Panc1 (cell line): Measurements from ENCODE around the gene POLRMT. TPM values are rescaled to one million over a fixed set of nuclear protein-coding genes. Genes with fewer than 3 reads are reported as not detected.

Experiments used
- ATAC-seq: fragments of 200-7000 bp; cut with Tn5 transposase; 2 replicates; pipeline ENCODE4 v1.9.1; 2020; ENCODE audit warnings: mild to moderate bottlenecking, moderate library complexity
- BruUV-seq: library from RNA; stranded (reverse); fragments of 400-500 nt; replicated peaks from 2 replicates; lab custom pipeline; 2021; lab: Mats Ljungman, UMichigan
- CTCF ChIA-PET: fragments of 300-600 bp; sonication (Branson Sonifier 250); formaldehyde crosslinking; loops from one replicate; lab custom pipeline; 2022; ENCODE audit warnings: antibody characterized with exemption; lab: Charles Lee
- POLR2A ChIA-PET: fragments of 300-600 bp; sonication (Branson Sonifier 250); formaldehyde crosslinking; loops from one replicate; lab custom pipeline; 2022; ENCODE audit warnings: antibody characterized with exemption; lab: Charles Lee
- DNase-seq: peaks from one replicate; pipeline ENCODE4 v3.0.0-alpha.2; 2010; ENCODE audit warnings: low read depth, low spot score
- H3K27ac ChIP-seq: 2 replicates; pipeline ENCODE4 v1.5.1; 2011; ENCODE audit warnings: mild to moderate bottlenecking, low read length, inconsistent platforms
- H3K27me3 ChIP-seq: fragments of 200-500 bp; sonication (Bioruptor generic); 2 replicates; pipeline ENCODE4 v1.6.0; 2014; ENCODE audit warnings: low read length, inconsistent platforms; ENCODE audit not compliant: control insufficient read depth, insufficient read depth
- H3K36me3 ChIP-seq: fragments of 200-500 bp; sonication (Bioruptor generic); 2 replicates; pipeline ENCODE4 v1.5.1; 2014; ENCODE audit warnings: inconsistent platforms, mild to moderate bottlenecking, low read length, moderate library complexity; ENCODE audit not compliant: control insufficient read depth, insufficient read depth
- H3K4me1 ChIP-seq: 2 replicates; pipeline ENCODE4 v1.5.1; 2011; ENCODE audit warnings: inconsistent platforms, mild to moderate bottlenecking, low read length, moderate library complexity; ENCODE audit not compliant: control insufficient read depth, insufficient read depth
- H3K4me3 ChIP-seq, 2 experiments: 2 replicates each; pipeline ENCODE4 v1.5.1; 2011 to 2012; ENCODE audit warnings: low read depth in 2 of 2, low read length in 2 of 2, mild to moderate bottlenecking in 2 of 2, inconsistent platforms in 1 of 2, moderate library complexity in 1 of 2
- H3K9me3 ChIP-seq: fragments of 200-500 bp; sonication (Bioruptor generic); 2 replicates; pipeline ENCODE4 v1.5.1; 2014; ENCODE audit warnings: low read depth, mild to moderate bottlenecking, inconsistent platforms, low read length, moderate library complexity; ENCODE audit not compliant: control insufficient read depth, insufficient read depth
- CTCF ChIP-seq: fragments of 450-650 bp; IDR thresholded peaks from 2 replicates; pipeline ENCODE4 v1.5.1; 2017; ENCODE audit warnings: mild to moderate bottlenecking
- POLR2AphosphoS5 ChIP-seq: IDR thresholded peaks from 2 replicates; pipeline ENCODE4 v1.6.1; 2012; ENCODE audit warnings: mild to moderate bottlenecking, low read depth, low read length, moderate library complexity
- REST ChIP-seq, 2 experiments: IDR thresholded peaks; 2 replicates each; pipeline ENCODE4 v1.6.1; 2011 to 2012; ENCODE audit warnings: low read depth in 2 of 2, control low read depth in 1 of 2, low read length in 1 of 2, mild to moderate bottlenecking in 1 of 2, moderate library complexity in 1 of 2; ENCODE audit not compliant: insufficient read depth in 1 of 2
- SIN3A ChIP-seq: IDR thresholded peaks from 2 replicates; pipeline ENCODE4 v1.6.1; 2012; ENCODE audit warnings: low read depth, mild to moderate bottlenecking, low read length, moderate library complexity, borderline replicate concordance; ENCODE audit not compliant: insufficient read depth
- TCF7L2 ChIP-seq: IDR thresholded peaks from 2 replicates; pipeline ENCODE4 v1.6.1; 2011; ENCODE audit warnings: mild to moderate bottlenecking, low read depth, low read length, inconsistent platforms
- in situ Hi-C: cut with HindIII; loops from 2 replicates; pipeline ENCODE4 v1.10.0; 2016; ENCODE audit warnings: low sequenced_read_pairs, low pct_unique_long_range_greater_than_20kb
- intact Hi-C: fragments of 100-400 bp; cut with micrococcal nuclease; formaldehyde crosslinking; loops from one replicate; pipeline ENCODE4 v1.10.0; 2022; ENCODE audit not compliant: unreplicated experiment
- total RNA-seq: library from RNA; stranded (reverse); gene quantifications from one replicate; pipeline ENCODE4 v1.2.1, GENCODE V29; 2021; ENCODE audit not compliant: unreplicated experiment

The POLRMT gene
- total RNA-seq, 1 experiment from 2014 or later: 56.0 TPM

- ATAC-seq (peak; percentile 8), DNase-seq (no peak)
- in situ Hi-C loops: no loop called here
- ChIA-PET POLR2A (interaction anchor here (0.6 kb wide), 1 partner anchor 52 kb away, joined by 3 read pairs; no protein-coding TSS in a partner anchor), CTCF (interaction anchor here (1.5 kb wide), 1 partner anchor 78 kb away, joined by 3 read pairs; no protein-coding TSS in a partner anchor)
- BruUV-seq: no TSS peak
- H3K4me3 ChIP-seq: peak overlapping the region; percentile 52 to 65
- no peaks in the 10 kb centered on the region for H3K27me3 ChIP-seq
- no peaks in the 10 kb centered on the region; the same call in 1 of the 2 replicates for H3K36me3 ChIP-seq
- H3K27ac ChIP-seq: peak overlapping the region; percentile 80
- H3K4me1 ChIP-seq: no peaks in the 10 kb centered on the region; the same call in 1 of the 2 replicates
- intact Hi-C loops: no loop called here
- no peaks in the 10 kb centered on the region for H3K9me3 ChIP-seq
- TF ChIP-seq TCF7L2 (no peak), REST (IDR thresholded peaks at IDR 0.05; ENCODE audit: insufficient read depth in 1 of 2, low read depth in 2 of 2, low read length in 1 of 2) (no peak), CTCF (no peak), SIN3A (no peak), POLR2AphosphoS5 (no peak)
Observed at GRCh38 chr19:663682-664117, 30.4 kb upstream of the POLRMT start.

- Histone ChIP-seq H3K4me3 (peak within 1 kb of the TSS; percentile 58 to 78), H3K9me3 (no peaks in the 10 kb centered on the region), H3K27me3 (no peaks in the 10 kb centered on the region), H3K4me1 (no peaks in the 10 kb centered on the region; the same call in 1 of the 2 replicates), H3K27ac (peak within 1 kb of the TSS; percentile 80), H3K36me3 (no peaks in the 10 kb centered on the region; the same call in 1 of the 2 replicates)
- in situ Hi-C loops: no loop called here
- intact Hi-C loops: no loop called here
- POLR2A ChIA-PET: interaction anchor here (0.6 kb wide), 1 partner anchor 53 kb away, joined by 3 read pairs; no protein-coding TSS in a partner anchor
- TF ChIP-seq POLR2AphosphoS5 (peak; percentile 22; the same call in 1 of the 2 replicates), SIN3A (no peak; the same call in 1 of the 2 replicates)
- DNase-seq (no peak), ATAC-seq (peak; percentile 84)
- BruUV-seq: no TSS peak
- CTCF ChIA-PET: interaction anchor here (1.5 kb wide), 1 partner anchor 79 kb away, joined by 3 read pairs; no protein-coding TSS in a partner anchor
Observed at GRCh38 chr19:662962-663681, 29.8 kb upstream of the POLRMT start, which contains the start of gene RNF126. RNF126 (minus strand) TSS chr19:663214; CDS start chr19:663121, 93 bp downstream.
